Activated naive CD4-positive, alpha-beta T cell treated with anti-CD3 and anti-CD28 coated beads, Interleukin-2, amount 50 U/mL, for 24 hours (primary cell): Measurements from ENCODE around the gene ZNF470.
A peak's percentile ranks its signal among the peaks of the same experiment; 100 is the strongest.

Experiments used
- H3K27ac Mint-ChIP-seq: one replicate; pipeline ENCODE4 v1.8.0; 2021; ENCODE audit warnings: mild to moderate bottlenecking, mixed read lengths
- H3K27me3 Mint-ChIP-seq: one replicate; pipeline ENCODE4 v1.8.0; 2021; ENCODE audit warnings: mixed read lengths
- H3K36me3 Mint-ChIP-seq: one replicate; pipeline ENCODE4 v1.8.0; 2021; ENCODE audit warnings: mixed read lengths
- H3K4me1 Mint-ChIP-seq: one replicate; pipeline ENCODE4 v1.8.0; 2021; ENCODE audit warnings: mixed read lengths
- H3K4me3 Mint-ChIP-seq: one replicate; pipeline ENCODE4 v1.8.0; 2021; ENCODE audit warnings: mild to moderate bottlenecking, mixed read lengths
- H3K9me3 Mint-ChIP-seq: one replicate; pipeline ENCODE4 v1.8.0; 2021; ENCODE audit warnings: mixed read lengths

Gene ZNF470

DNA sequence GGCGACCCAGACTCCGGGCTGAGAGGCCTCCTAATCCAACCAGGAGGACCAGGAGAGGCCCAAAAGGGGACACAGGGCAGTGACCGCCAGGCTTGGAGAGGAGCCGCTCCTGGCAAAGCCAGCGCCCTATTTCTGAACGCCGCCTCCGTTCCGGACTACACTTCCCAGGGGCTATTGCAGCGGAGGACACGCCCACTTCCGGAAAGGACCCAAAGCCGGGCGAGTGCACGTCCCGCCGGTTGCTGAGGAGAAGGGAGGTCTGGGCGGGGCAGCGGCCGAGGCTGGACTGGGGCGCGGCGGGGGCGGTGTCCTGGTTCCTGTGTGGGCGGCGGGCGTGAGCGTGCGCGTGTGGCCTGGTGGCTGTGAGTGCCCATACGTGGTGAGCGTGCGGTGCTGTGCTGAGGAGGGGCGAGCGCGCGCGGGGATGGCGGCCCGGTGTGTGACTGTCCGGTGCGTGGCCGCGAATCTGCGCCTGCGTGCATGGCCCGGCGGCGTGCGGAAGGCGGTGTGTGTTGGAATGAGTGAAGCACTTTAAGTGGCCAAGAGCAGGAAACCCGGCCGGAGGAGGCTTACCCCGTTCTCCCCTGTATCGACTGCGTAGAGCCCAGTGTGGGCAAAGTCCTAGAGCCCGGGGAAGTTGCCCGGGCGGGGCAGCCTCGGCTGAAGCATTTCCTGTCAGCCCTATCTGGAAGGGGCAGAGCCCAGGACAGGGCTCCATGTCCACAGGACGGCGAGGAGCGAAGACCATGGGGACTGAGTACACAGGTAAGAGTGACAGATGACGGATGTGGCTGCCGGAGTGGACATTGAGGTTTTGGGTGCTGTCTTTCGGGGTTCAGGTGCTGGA, at the start of gene ZNF470:
Gene ZNF470, plus strand, starts transcription at position 195 of the 847 bp plus-strand sequence. CDS start 2,844 bp downstream, outside the sequence.
- Mint-ChIP-seq H3K36me3 (peaks cover 54% of the 10 kb centered on the region), H3K9me3 (peaks cover 25% of the 10 kb centered on the region), H3K27ac (peak within 1 kb of the TSS; percentile 73)

DNA sequence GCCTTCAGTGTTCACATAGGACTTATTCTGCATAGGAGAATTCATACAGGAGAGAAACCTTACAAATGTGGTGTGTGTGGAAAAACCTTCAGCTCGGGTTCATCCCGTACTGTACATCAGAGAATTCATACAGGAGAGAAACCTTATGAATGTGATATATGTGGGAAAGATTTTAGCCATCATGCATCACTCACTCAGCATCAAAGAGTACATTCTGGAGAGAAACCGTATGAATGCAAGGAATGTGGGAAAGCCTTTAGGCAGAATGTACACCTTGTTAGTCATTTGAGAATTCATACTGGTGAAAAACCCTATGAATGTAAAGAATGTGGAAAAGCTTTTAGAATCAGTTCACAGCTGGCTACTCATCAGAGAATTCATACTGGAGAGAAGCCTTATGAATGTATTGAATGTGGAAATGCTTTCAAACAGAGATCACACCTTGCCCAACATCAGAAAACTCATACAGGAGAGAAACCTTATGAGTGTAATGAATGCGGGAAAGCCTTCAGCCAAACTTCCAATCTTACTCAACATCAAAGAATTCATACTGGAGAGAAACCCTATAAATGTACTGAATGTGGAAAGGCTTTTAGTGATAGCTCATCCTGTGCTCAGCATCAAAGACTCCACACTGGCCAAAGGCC, 41.9 kb upstream of the ZNF470 start:
- Mint-ChIP-seq H3K27me3 (no peaks in the 10 kb centered on the region), H3K9me3 (peaks cover 47% of the 10 kb centered on the region), H3K4me1 (no peaks in the 10 kb centered on the region), H3K27ac (no peak overlapping the region), H3K36me3 (peaks cover 41% of the 10 kb centered on the region), H3K4me3 (no peak overlapping the region)

More for the DNA sequence above, at the start of gene ZNF470:
- peaks cover 16% of the 10 kb centered on the region for H3K4me1 Mint-ChIP-seq
- no peaks in the 10 kb centered on the region for H3K27me3 Mint-ChIP-seq
- H3K4me3 Mint-ChIP-seq, result peak within 1 kb of the TSS; percentile 96

DNA sequence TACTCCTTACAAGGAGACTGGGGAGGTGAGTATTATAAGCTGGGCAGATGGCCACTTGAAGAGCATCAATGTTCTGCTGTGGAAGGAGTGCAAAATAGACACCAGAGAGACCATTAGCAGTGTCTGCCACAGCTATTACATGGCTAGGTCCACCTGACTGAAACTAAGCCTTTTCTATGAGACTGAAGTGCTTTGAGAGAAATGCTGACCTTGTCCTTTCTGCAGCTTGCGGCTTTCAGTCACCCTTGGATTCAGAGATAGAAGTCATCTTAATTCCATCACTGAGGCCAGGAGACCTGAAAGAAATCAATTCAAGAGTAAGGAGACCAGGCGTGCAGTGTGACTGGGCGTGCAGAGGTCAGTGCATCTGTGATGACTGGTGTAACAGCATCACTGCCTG, 29.8 kb upstream of the ZNF470 start:
- peaks cover 28% of the 10 kb centered on the region for H3K9me3 Mint-ChIP-seq
- H3K36me3 Mint-ChIP-seq, result peaks cover 36% of the 10 kb centered on the region
- H3K27ac Mint-ChIP-seq, result peak overlapping the region; percentile 14
- peaks cover 22% of the 10 kb centered on the region for H3K4me1 Mint-ChIP-seq
- H3K27me3 Mint-ChIP-seq, result no peaks in the 10 kb centered on the region
- H3K4me3 Mint-ChIP-seq, result peak overlapping the region; percentile 95

DNA sequence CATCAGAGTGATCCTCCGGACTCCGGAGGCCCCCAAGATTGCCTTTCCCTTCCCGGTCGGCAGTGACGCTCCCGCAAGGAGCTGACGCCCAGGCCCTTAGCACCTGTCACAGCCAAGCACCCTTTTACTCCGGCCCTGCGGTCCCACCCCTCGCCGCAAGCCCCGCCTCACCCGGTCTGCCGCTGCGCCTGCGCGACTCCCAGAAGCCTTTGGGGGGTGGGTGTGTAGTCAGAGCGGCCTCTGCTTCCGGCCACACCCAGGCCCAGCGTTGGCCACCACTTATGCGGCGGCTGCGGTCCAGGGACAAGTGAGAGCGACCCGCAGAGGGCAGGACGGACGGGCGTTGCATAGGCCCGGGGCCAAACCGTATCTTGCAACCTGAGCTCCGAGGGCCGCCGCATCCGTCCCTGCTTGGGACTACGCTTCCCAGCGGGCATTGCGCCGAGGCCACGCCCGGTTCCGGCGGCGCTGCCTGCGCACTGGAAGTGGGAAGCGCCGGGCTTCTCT, 29.0 kb upstream of the ZNF470 start:
- Mint-ChIP-seq H3K36me3 (peaks cover 39% of the 10 kb centered on the region), H3K9me3 (peaks cover 24% of the 10 kb centered on the region), H3K27ac (peak overlapping the region; percentile 94), H3K4me3 (peak overlapping the region; percentile 95), H3K4me1 (peaks cover 22% of the 10 kb centered on the region), H3K27me3 (no peaks in the 10 kb centered on the region)

DNA sequence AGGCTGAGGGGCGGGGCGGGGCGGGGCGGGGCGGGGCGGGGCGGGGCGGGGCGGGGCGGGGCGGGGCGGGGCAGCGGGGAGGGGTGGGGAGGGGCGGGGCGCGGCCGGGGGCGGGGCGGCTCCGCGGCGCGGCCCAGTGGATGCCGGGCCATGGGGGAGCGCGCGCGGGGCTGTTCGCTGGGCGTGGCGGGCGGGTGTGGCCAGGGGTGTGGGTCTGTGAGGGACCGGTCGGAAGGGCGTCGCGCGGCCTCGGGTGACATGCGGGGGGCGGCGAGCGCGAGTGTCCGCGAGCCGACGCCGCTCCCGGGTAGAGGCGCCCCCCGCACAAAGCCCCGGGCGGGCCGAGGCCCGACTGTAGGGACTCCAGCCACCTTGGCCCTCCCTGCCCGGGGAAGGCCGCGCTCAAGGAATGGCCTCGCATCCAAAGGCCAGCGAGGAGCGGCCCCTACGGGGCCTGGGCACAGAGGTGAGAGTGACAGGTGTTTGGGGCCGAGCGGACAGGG, 28.5 kb upstream of the ZNF470 start, which contains the start of gene ZFP28:
Gene ZFP28, plus strand, starts transcription at position 188 of the 503 bp plus-strand sequence. Its CDS starts 71 bp downstream, at position 259.
- peak within 1 kb of the TSS; percentile 94 for H3K27ac Mint-ChIP-seq
- H3K36me3 Mint-ChIP-seq, result peaks cover 43% of the 10 kb centered on the region
- H3K4me1 Mint-ChIP-seq, result peaks cover 22% of the 10 kb centered on the region
- H3K9me3 Mint-ChIP-seq, result peaks cover 23% of the 10 kb centered on the region
- no peaks in the 10 kb centered on the region for H3K27me3 Mint-ChIP-seq
- H3K4me3 Mint-ChIP-seq, result peak within 1 kb of the TSS; percentile 95

DNA sequence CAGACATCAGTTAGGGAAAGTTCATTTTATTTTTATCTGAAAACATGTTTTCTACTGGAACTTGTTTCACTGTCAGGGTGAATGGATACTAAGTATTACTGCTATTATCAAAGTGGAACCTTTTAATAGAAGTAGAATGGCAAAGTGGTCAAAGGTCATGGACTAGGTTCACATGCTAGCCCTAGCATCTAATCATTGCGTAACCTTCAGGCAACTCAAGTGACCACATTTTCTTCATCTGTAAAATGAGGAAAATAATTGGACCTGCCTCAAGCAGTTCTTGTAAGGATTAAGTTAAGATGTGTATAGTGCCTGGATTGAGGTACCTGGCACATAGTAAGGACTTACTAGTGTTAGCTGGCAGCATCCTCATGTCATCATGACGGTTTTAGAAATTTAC, 23.5 kb upstream of the ZNF470 start:
- Mint-ChIP-seq H3K4me1 (peaks cover 14% of the 10 kb centered on the region), H3K36me3 (peaks cover 59% of the 10 kb centered on the region), H3K27me3 (no peaks in the 10 kb centered on the region), H3K9me3 (peaks cover 28% of the 10 kb centered on the region), H3K4me3 (no peak overlapping the region), H3K27ac (no peak overlapping the region)

DNA sequence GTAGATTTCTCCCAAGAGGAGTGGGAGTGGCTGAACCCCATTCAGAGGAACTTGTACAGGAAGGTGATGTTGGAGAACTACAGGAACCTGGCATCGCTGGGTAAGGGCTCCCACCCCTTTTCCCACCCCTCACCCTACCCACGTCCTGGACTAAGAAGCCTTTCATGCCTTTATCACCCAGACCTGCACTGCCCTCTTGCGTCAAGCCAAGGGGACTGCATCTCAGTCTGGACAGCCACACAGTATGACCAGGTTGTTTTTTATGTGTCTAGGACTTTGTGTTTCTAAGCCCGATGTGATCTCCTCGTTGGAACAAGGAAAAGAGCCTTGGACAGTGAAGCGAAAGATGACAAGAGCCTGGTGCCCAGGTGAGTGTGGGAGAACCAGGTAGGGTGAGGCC, 19.7 kb upstream of the ZNF470 start:
- H3K9me3 Mint-ChIP-seq, result peaks cover 28% of the 10 kb centered on the region
- no peak overlapping the region for H3K4me3 Mint-ChIP-seq

DNA sequence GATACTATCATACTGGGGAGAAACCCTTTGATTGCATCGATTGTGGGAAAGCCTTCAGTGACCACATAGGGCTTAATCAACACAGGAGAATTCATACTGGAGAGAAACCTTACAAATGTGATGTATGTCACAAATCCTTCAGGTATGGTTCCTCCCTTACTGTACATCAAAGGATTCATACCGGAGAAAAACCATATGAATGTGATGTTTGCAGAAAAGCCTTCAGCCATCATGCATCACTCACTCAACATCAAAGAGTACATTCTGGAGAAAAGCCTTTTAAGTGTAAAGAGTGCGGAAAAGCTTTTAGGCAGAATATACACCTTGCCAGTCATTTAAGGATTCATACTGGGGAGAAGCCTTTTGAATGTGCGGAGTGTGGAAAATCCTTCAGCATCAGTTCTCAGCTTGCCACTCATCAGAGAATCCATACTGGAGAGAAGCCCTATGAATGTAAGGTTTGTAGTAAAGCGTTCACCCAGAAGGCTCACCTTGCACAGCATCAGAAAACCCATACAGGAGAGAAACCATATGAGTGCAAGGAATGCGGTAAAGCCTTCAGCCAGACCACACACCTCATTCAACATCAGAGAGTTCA, 12.9 kb upstream of the ZNF470 start:
- H3K36me3 Mint-ChIP-seq, result peaks cover 54% of the 10 kb centered on the region
- no peaks in the 10 kb centered on the region for H3K4me1 Mint-ChIP-seq
- H3K4me3 Mint-ChIP-seq, result no peak overlapping the region
- peaks cover 36% of the 10 kb centered on the region for H3K9me3 Mint-ChIP-seq
- H3K27me3 Mint-ChIP-seq, result no peaks in the 10 kb centered on the region
- H3K27ac Mint-ChIP-seq, result no peak overlapping the region

More for the DNA sequence above, 19.7 kb upstream of the ZNF470 start:
- Mint-ChIP-seq H3K27ac (no peak overlapping the region), H3K4me1 (no peaks in the 10 kb centered on the region), H3K27me3 (no peaks in the 10 kb centered on the region), H3K36me3 (peaks cover 61% of the 10 kb centered on the region)

DNA sequence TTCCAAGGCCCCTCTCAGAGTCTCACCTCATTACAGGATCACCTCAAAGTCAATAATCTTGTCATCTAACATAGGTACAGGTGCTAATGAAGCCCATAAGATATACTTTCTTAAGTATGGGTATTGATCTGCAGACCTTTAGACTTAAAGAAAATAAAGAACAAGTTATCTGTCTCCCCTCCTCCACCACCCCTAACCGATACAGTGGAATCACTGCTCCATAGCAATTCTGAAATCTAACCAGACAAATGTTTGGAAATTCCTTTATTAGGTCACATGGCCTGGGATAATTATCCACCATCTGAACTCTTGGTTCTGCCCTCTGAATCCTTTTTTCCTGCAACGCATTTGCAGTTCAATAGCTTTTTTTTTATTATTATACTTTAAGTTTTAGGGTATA, 4.5 kb upstream of the ZNF470 start:
- H3K27me3 Mint-ChIP-seq, result no peaks in the 10 kb centered on the region
- H3K27ac Mint-ChIP-seq, result no peak overlapping the region
- peaks cover 14% of the 10 kb centered on the region for H3K4me1 Mint-ChIP-seq
- no peak overlapping the region for H3K4me3 Mint-ChIP-seq
- H3K9me3 Mint-ChIP-seq, result peaks cover 30% of the 10 kb centered on the region
- H3K36me3 Mint-ChIP-seq, result peaks cover 42% of the 10 kb centered on the region

DNA sequence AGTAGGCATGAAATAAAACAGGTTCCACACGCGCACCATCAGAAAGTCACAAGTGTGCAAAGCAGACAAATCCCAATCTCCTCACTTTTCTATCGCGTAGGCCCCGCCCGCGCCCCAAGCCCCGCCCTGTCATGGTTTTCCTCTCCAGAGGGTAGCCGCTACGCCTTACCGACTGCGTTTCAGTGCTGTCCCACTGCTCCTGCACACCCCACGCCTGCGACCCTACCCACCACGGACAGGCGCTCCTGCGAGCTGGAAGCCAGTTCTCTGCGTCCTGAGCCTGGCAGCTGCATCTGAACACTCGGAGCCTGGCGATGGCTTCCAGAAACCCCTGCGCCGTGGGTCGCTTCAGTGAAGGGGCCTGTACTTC, 379 bp upstream of the ZNF470 start:
- Mint-ChIP-seq H3K27me3 (no peaks in the 10 kb centered on the region), H3K4me3 (peak overlapping the region; percentile 96), H3K27ac (peak overlapping the region; percentile 73), H3K36me3 (peaks cover 51% of the 10 kb centered on the region), H3K4me1 (peaks cover 16% of the 10 kb centered on the region), H3K9me3 (peaks cover 24% of the 10 kb centered on the region)

DNA sequence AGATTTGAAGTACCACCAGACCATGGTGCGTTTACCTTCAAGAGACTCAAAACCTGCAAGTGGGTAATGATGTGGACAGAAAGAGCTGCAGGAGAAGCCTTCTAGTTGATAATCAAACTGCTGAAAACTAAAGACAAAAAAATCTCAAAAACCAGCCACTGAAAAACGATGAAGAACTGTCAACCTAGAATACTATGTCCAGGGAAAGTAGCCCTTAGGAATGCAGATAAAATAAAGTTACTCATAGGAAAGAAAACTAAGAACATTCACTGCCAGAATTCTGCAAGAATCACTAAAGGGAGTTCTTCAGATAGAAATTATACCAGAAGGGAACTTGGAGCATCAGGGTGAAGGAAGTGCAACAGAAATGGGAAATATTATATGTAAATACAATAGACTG, 5.3 kb downstream of the ZNF470 start:
- peaks cover 71% of the 10 kb centered on the region for H3K36me3 Mint-ChIP-seq
- no peak overlapping the region for H3K4me3 Mint-ChIP-seq
- H3K27me3 Mint-ChIP-seq, result no peaks in the 10 kb centered on the region
- peaks cover 4% of the 10 kb centered on the region for H3K4me1 Mint-ChIP-seq
- H3K27ac Mint-ChIP-seq, result no peak overlapping the region
- peaks cover 30% of the 10 kb centered on the region for H3K9me3 Mint-ChIP-seq

DNA sequence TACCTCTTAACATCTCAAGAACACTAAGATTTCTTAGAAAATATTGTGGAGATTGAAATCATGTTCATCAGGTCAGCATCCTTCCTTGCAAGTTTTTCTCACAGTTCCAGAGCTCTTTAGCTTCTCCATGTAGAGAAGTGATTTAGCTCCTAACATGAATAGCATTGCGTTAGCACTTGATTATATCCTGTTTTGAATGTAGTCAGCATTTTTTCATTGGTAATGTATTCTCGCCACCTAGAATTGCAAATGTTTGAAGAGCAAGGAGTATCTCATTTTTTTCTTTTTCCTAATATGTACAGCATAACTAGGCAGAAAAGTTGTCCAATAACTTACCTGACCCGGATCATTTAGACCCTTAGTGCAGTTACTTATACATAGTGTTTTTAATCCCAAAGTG, 6.6 kb downstream of the ZNF470 start:
- Mint-ChIP-seq H3K4me3 (peak overlapping the region; percentile 3), H3K4me1 (no peaks in the 10 kb centered on the region)

DNA sequence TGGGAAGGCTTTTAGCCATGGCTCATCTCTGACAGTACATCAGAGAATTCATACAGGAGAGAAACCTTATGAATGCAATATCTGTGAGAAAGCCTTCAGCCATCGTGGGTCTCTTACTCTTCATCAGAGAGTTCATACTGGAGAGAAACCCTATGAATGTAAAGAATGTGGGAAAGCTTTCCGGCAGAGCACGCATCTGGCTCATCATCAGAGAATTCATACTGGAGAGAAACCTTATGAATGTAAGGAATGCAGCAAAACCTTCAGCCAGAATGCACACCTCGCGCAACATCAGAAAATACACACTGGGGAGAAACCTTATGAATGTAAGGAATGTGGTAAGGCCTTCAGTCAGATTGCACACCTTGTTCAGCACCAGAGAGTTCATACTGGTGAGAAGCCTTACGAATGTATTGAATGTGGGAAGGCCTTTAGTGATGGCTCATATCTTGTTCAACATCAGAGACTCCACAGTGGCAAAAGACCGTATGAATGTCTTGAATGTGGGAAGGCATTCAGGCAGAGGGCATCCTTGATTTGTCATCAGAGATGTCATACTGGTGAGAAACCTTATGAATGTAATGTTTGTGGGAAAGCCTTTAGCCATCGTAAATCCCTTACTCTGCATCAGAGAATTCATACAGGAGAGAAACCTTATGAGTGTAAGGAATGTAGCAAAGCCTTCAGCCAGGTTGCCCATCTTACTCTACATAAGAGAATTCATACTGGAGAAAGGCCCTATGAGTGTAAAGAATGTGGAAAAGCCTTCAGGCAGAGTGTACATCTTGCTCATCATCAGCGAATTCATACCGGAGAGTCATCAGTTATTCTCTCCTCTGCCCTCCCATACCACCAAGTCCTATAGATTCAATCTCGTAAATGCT, 10.7 kb downstream of the ZNF470 start:
- Mint-ChIP-seq H3K9me3 (peaks cover 26% of the 10 kb centered on the region), H3K4me1 (no peaks in the 10 kb centered on the region), H3K36me3 (peaks cover 48% of the 10 kb centered on the region), H3K27me3 (no peaks in the 10 kb centered on the region), H3K27ac (no peak overlapping the region), H3K4me3 (no peak overlapping the region)

More for the DNA sequence above, 6.6 kb downstream of the ZNF470 start:
- Mint-ChIP-seq H3K27ac (no peak overlapping the region), H3K9me3 (peaks cover 30% of the 10 kb centered on the region), H3K27me3 (no peaks in the 10 kb centered on the region), H3K36me3 (peaks cover 67% of the 10 kb centered on the region)

DNA sequence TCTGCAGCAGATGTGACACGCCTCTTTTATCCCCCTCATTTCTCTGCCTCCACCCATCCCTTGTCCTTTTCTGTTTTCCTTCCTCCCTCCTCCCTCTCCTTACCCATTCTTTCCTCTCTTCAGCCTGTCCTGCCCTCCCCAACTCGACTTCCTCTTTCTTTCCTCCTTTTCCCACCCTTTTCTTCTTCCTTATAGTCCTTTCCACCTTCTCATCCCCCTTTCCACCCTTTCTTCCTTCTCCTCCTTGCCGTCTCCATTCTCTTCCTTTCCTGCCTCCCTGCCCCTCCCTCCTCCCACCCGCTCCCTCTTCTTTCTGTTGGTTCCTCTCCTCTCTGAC, 27.1 kb downstream of the ZNF470 start:
- peaks cover 23% of the 10 kb centered on the region for H3K36me3 Mint-ChIP-seq
- H3K27me3 Mint-ChIP-seq, result no peaks in the 10 kb centered on the region
- H3K4me1 Mint-ChIP-seq, result peaks cover 24% of the 10 kb centered on the region
- H3K9me3 Mint-ChIP-seq, result peaks cover 29% of the 10 kb centered on the region
- peak overlapping the region; percentile 70 for H3K27ac Mint-ChIP-seq
- H3K4me3 Mint-ChIP-seq, result peak overlapping the region; percentile 91
